Esophagus squamous epithelium (tissue), 5 donors: ENCODE measurements around the gene PAPSS2. TPM values are rescaled to one million over a fixed set of nuclear protein-coding genes. Genes with fewer than 3 reads are reported as not detected.
"Not testable (repeated sequence)": the region's sequence is repeated elsewhere in the genome, so short reads cannot be mapped to it uniquely, and the experiment has no call there.

Experiments used
- DNase-seq: peaks from one replicate; lab custom pipeline; 2025; lab: John Stamatoyannopoulos, UW
- H3K27ac ChIP-seq, 4 donors: fragments of 200-600 bp; sonication (generic); one replicate each; pipeline ENCODE4 v1.5.1; 2016 to 2019; ENCODE audit warnings: mild to moderate bottlenecking in 1 of 4
- H3K27me3 ChIP-seq, 4 donors: fragments of 200-600 bp; sonication (generic); 1 replicate in 3 of 4; 2 replicates in 1 of 4; pipeline versions ENCODE4 v1.5.1 to v1.6.0; 2017 to 2021; ENCODE audit warnings: antibody characterized with exemption in 1 of 4
- H3K36me3 ChIP-seq, 3 donors: fragments of 200-600 bp; sonication (generic); one replicate each; pipeline ENCODE4 v1.5.1; 2016 to 2019
- H3K4me1 ChIP-seq, 3 donors: fragments of 200-600 bp; sonication (generic); one replicate each; pipeline ENCODE4 v1.5.1; 2017 to 2019
- H3K4me3 ChIP-seq, 4 donors: fragments of 200-600 bp; sonication (generic); 1 replicate in 3 of 4; 2 replicates in 1 of 4; pipeline ENCODE4 v1.5.1; 2016 to 2019; ENCODE audit warnings: mild to moderate bottlenecking in 2 of 4, moderate library complexity in 1 of 4
- H3K9me3 ChIP-seq, 3 donors: fragments of 200-600 bp; sonication (generic); one replicate each; pipeline ENCODE4 v1.5.1; 2016 to 2019
- POLR2A ChIP-seq, 4 donors: fragments of 450-650 bp; IDR thresholded peaks; one replicate each; pipeline ENCODE4 v1.6.1; 2017; ENCODE audit warnings: antibody characterized with exemption in 4 of 4, mild to moderate bottlenecking in 4 of 4, moderate library complexity in 3 of 4
- WGBS, 2 donors: methylation state at CpG; one replicate each; pipeline ENCODE4 v1.1.5; 2018; 5-methylcytosine and 5-hydroxymethylcytosine counted together
- intact Hi-C: fragments of 100-400 bp; cut with DNase I; formaldehyde crosslinking; loops from one replicate; pipeline ENCODE4 v1.15.0; 2022
- total RNA-seq, 4 donors: library from RNA; depleted of rRNA; stranded (reverse); fragments of >200 nt; gene quantifications; one replicate each; pipeline ENCODE4 v1.1.0, GENCODE V29; 2016
- TF ChIP-seq, protein P1 (sequence below), 6 experiments: fragments of 450-650 bp in 4 of 6; fragments of 200-600 bp in 2 of 6; sonication (generic) in 2 of 6; IDR thresholded peaks; one replicate each; pipeline ENCODE4 v1.5.1; 2016 to 2019; ENCODE audit warnings: antibody characterized with exemption in 6 of 6, mild to moderate bottlenecking in 4 of 6, moderate library complexity in 4 of 6
- donor health status: DM: yes; HTN: yes; CAD: no.

The PAPSS2 gene
- total RNA-seq, 4 donors from 2014 or later: 1.8 to 13.3 (median 11.0) TPM

DNA sequence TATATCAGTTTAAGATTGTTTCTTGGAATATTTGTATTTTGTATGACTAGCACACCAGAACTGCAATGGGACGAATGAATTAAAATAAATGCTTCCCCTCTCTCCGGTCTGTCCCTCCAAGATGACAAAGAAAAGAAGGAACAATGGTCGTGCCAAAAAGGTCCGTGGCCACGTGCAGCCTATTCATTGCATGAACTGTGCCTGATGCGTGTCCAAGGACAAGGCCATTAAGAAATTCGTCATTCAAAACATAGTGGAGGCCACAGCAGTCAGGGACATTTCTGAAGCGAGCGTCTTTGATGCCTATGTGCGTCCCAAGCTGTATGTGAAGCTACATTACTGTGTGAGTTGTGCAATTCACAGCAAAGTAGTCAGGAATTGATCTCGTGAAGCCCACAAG is 17.2 kb upstream of the PAPSS2 start:
- no peaks in the 10 kb centered on the region for H3K4me1 ChIP-seq
- H3K27ac ChIP-seq: no peak overlapping the region
- no peaks in the 10 kb centered on the region for H3K27me3 ChIP-seq
- no peak for TF ChIP-seq POLR2A (IDR thresholded peaks at IDR 0.05)
- TF ChIP-seq, protein P1, sequence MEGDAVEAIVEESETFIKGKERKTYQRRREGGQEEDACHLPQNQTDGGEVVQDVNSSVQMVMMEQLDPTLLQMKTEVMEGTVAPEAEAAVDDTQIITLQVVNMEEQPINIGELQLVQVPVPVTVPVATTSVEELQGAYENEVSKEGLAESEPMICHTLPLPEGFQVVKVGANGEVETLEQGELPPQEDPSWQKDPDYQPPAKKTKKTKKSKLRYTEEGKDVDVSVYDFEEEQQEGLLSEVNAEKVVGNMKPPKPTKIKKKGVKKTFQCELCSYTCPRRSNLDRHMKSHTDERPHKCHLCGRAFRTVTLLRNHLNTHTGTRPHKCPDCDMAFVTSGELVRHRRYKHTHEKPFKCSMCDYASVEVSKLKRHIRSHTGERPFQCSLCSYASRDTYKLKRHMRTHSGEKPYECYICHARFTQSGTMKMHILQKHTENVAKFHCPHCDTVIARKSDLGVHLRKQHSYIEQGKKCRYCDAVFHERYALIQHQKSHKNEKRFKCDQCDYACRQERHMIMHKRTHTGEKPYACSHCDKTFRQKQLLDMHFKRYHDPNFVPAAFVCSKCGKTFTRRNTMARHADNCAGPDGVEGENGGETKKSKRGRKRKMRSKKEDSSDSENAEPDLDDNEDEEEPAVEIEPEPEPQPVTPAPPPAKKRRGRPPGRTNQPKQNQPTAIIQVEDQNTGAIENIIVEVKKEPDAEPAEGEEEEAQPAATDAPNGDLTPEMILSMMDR (IDR thresholded peaks at IDR 0.05): no peak
- 86 to 87% methylated on average over 8 to 11 of the region's 11 CpGs for WGBS, 2 donors
- no peaks in the 10 kb centered on the region for H3K36me3 ChIP-seq
- H3K4me3 ChIP-seq: no peak overlapping the region
- no peak for DNase-seq
- intact Hi-C loops: no loop called here
- H3K9me3 ChIP-seq: no peaks in the 10 kb centered on the region

GRCh38 chr10:87642988-87643387 is 16.7 kb upstream of the PAPSS2 start:
- intact Hi-C loops: no loop called here
- no peak overlapping the region for H3K27ac ChIP-seq
- TF ChIP-seq, protein P1 (IDR thresholded peaks at IDR 0.05): no peak
- no peak for TF ChIP-seq POLR2A (IDR thresholded peaks at IDR 0.05)
- no peaks in the 10 kb centered on the region for H3K4me1 ChIP-seq
- no peaks in the 10 kb centered on the region for H3K9me3 ChIP-seq
- DNase-seq: no peak
- H3K27me3 ChIP-seq: no peaks in the 10 kb centered on the region
- H3K4me3 ChIP-seq: no peak overlapping the region
- no peaks in the 10 kb centered on the region for H3K36me3 ChIP-seq

GRCh38 chr10:87643920-87644319 is 15.8 kb upstream of the PAPSS2 start:
- H3K4me3 ChIP-seq: no peak overlapping the region
- WGBS, 2 donors: 85 to 90% methylated on average over 3 of the region's 3 CpGs

GRCh38 chr10:87644500-87644899 is 15.2 kb upstream of the PAPSS2 start:
- H3K27ac ChIP-seq, H3K36me3 ChIP-seq, H3K9me3 ChIP-seq, H3K4me1 ChIP-seq, H3K4me3 ChIP-seq, intact Hi-C loops, DNase-seq, H3K27me3 ChIP-seq: not testable (repeated sequence)
- WGBS, 2 donors: 83 to 86% methylated on average over 3 of the region's 3 CpGs

More at GRCh38 chr10:87643920-87644319, 15.8 kb upstream of the PAPSS2 start:
- H3K27ac ChIP-seq: no peak overlapping the region
- no peaks in the 10 kb centered on the region for H3K9me3 ChIP-seq
- H3K4me1 ChIP-seq: no peaks in the 10 kb centered on the region
- H3K36me3 ChIP-seq: no peaks in the 10 kb centered on the region
- no peak for TF ChIP-seq POLR2A (IDR thresholded peaks at IDR 0.05)
- TF ChIP-seq, protein P1 (IDR thresholded peaks at IDR 0.05): no peak
- DNase-seq: no peak
- no peaks in the 10 kb centered on the region for H3K27me3 ChIP-seq
- intact Hi-C loops: no loop called here

DNA sequence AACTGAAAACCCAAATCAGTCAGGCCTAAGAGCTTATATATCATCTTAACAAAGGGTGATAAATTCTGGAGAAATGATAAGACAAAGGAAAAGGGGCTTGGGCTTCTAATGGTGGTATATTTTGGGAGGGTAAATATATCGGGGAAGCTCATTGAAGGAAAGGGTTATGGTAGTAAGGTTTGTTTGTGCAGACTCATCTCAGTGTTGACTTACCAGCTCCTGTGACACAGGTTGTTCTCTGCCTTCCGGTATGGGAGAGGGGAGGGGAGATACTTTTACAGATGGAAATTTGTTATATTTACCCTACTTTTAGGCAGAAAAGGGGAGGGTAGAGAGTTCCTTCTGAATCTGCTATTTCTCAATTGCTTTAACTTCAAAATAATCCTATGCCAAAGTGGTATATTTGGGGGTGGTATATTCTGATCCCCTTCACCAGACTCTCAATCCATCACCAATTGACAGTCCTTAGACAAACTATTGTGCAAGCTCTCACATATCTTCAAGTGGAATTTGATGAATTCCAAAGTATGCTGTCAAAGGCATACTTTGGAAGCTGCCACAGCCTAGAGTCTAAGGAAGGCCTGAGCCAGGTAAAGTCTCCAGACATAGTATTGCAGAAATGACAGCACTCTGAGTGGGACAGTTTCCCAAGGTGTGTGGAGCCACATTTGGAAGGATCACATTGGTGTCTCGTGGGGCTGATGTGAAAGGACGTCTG is 13.3 kb upstream of the PAPSS2 start:
- intact Hi-C loops: no loop called here
- H3K9me3 ChIP-seq: no peaks in the 10 kb centered on the region
- H3K4me3 ChIP-seq: no peak overlapping the region
- 61 to 73% methylated on average over 4 of the region's 4 CpGs for WGBS, 2 donors
- H3K4me1 ChIP-seq: no peaks in the 10 kb centered on the region
- no peak overlapping the region for H3K27ac ChIP-seq
- no peak for DNase-seq
- TF ChIP-seq, protein P1 (IDR thresholded peaks at IDR 0.05): no peak
- no peak for TF ChIP-seq POLR2A (IDR thresholded peaks at IDR 0.05)
- no peaks in the 10 kb centered on the region for H3K36me3 ChIP-seq
- peaks cover 0 to 3% (median 0%) of the 10 kb centered on the region in 4 donors for H3K27me3 ChIP-seq
